Measurements from ENCODE around the gene TP53I13. TPM values are rescaled to one million over a fixed set of nuclear protein-coding genes. Genes with fewer than 3 reads are reported as not detected.

Gene TP53I13
- total RNA-seq, 3 donors from 2014 or later: 43.9 to 75.4 (median 46.9) TPM

- no peak for ATAC-seq
- peak in 1 of 3 donors; percentile 28 for DNase-seq
- H3K4me1 ChIP-seq (ENCODE audit: low read depth): peaks cover 32% of the 10 kb centered on the region
- H3K4me3 ChIP-seq: no peak overlapping the region
- no peak for TF ChIP-seq CTCF (IDR thresholded peaks at IDR 0.05)
- intact Hi-C loops (cut with DNase I, micrococcal nuclease): no loop called here
- no peaks in the 10 kb centered on the region for H3K9me3 ChIP-seq
- H3K36me3 ChIP-seq (ENCODE audit: low read depth): no peaks in the 10 kb centered on the region
Observed at GRCh38 chr17:29586676-29587469, 18.4 kb downstream of the TP53I13 start.

GRCh38 chr17:29587591-29587990 is 19.1 kb downstream of the TP53I13 start:
- H3K4me3 ChIP-seq: no peak overlapping the region
- ATAC-seq (no peak), DNase-seq (no peak)
- H3K4me1 ChIP-seq (ENCODE audit: low read depth): peaks cover 39% of the 10 kb centered on the region
- intact Hi-C loops (cut with DNase I, micrococcal nuclease): no loop called here
- no peak for TF ChIP-seq CTCF (IDR thresholded peaks at IDR 0.05)
- H3K9me3 ChIP-seq: no peaks in the 10 kb centered on the region
- H3K36me3 ChIP-seq (ENCODE audit: low read depth): no peaks in the 10 kb centered on the region

- ATAC-seq (no peak), DNase-seq (peak in 1 of 3 donors; percentile 34)
- H3K9me3 ChIP-seq: no peaks in the 10 kb centered on the region
- H3K4me1 ChIP-seq (ENCODE audit: low read depth): peaks cover 42% of the 10 kb centered on the region
- intact Hi-C loops (cut with DNase I, micrococcal nuclease): no loop called here
- H3K4me3 ChIP-seq: no peak overlapping the region
- H3K36me3 ChIP-seq (ENCODE audit: low read depth): no peaks in the 10 kb centered on the region
- TF ChIP-seq CTCF (IDR thresholded peaks at IDR 0.05): no peak
Observed at GRCh38 chr17:29588017-29588561, 19.6 kb downstream of the TP53I13 start.

- peak; percentile 6 for ATAC-seq
- intact Hi-C loops (cut with DNase I, micrococcal nuclease): no loop called here
Observed at GRCh38 chr17:29588562-29589411, 20.3 kb downstream of the TP53I13 start.

More at GRCh38 chr17:29588562-29589411, 20.3 kb downstream of the TP53I13 start:
- DNase-seq: peak; percentile 45 to 71 (median 71)
- Histone ChIP-seq H3K4me3 (peak overlapping the region; percentile 68), H3K9me3 (no peaks in the 10 kb centered on the region), H3K36me3 (ENCODE audit: low read depth) (no peaks in the 10 kb centered on the region), H3K4me1 (ENCODE audit: low read depth) (peaks cover 42% of the 10 kb centered on the region)
- TF ChIP-seq CTCF (IDR thresholded peaks at IDR 0.05): no peak

Data from mucosa of descending colon (tissue), 3 donors.